Vagina (tissue), 2 donors: ENCODE results near the gene TECTB.

Experiments used
- CTCF ChIP-seq, 3 experiments: fragments of 450-650 bp in 2 of 3; fragments of 200-600 bp in 1 of 3; sonication (generic) in 1 of 3; IDR thresholded peaks; one replicate each; pipeline ENCODE4 v1.5.1; 2017 to 2019; ENCODE audit warnings: antibody characterized with exemption in 3 of 3, mild to moderate bottlenecking in 2 of 3, moderate library complexity in 2 of 3
- POLR2A ChIP-seq, 2 donors: fragments of 450-650 bp; IDR thresholded peaks; one replicate each; pipeline ENCODE4 v1.6.1; 2017; ENCODE audit warnings: antibody characterized with exemption in 2 of 2, mild to moderate bottlenecking in 2 of 2, moderate library complexity in 2 of 2
- POLR2AphosphoS5 ChIP-seq, 2 donors: sonication (generic); formaldehyde crosslinking; IDR thresholded peaks; one replicate each; pipeline ENCODE4 v1.9.0; 2017; ENCODE audit warnings: antibody characterized with exemption in 2 of 2, mild to moderate bottlenecking in 2 of 2, low read depth in 1 of 2; ENCODE audit not compliant: insufficient read depth in 1 of 2

DNA sequence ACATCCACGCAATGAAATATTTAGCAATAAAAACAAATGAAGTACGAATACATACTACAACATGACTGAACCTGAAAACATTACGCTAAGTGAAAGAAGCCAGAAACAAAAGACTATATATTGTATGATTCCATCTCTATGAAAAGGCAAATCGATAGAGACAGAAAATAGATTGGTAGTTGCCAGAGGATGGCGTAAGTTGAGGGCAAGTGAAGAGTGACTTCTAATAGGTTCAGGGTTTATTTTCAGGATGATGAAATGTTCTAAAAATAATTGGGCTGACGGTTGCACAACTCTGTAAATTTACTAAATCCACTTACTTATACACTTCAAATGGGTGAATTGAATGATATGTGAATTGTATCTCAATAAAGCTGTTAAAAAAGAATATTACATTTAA, 39.5 kb upstream of the TECTB start:
- TF ChIP-seq POLR2AphosphoS5 (IDR thresholded peaks at IDR 0.05; ENCODE audit: insufficient read depth in 1 of 2, low read depth in 1 of 2): no peak
- no peak for TF ChIP-seq CTCF (IDR thresholded peaks at IDR 0.05)
- TF ChIP-seq POLR2A (IDR thresholded peaks at IDR 0.05): no peak
